Fibroblast of lung (primary cell): ENCODE measurements around the gene MAP6. TPM values are rescaled to one million over a fixed set of nuclear protein-coding genes. Genes with fewer than 3 reads are reported as not detected.

ENCODE experiments used
- DNase-seq, 2 donors: peaks; one replicate each; pipeline versions ENCODE4 v3.0.0 to v3.0.0-alpha.2; 2010; ENCODE audit warnings: low read depth in 2 of 2
- H2AFZ ChIP-seq: 2 replicates; pipeline ENCODE4 v1.5.1; 2012; ENCODE audit warnings: low read length, control low read depth, inconsistent platforms
- H3K27ac ChIP-seq: 2 replicates; pipeline ENCODE4 v1.5.1; 2011; ENCODE audit warnings: low read length, control low read depth; ENCODE audit not compliant: insufficient read depth
- H3K27me3 ChIP-seq: 2 replicates; pipeline ENCODE4 v1.5.1; 2011; ENCODE audit warnings: mild to moderate bottlenecking, low read length; ENCODE audit not compliant: control insufficient read depth, insufficient read depth
- H3K36me3 ChIP-seq: 2 replicates; pipeline ENCODE4 v1.5.1; 2011; ENCODE audit warnings: low read length; ENCODE audit not compliant: control insufficient read depth, insufficient read depth
- H3K4me1 ChIP-seq: 2 replicates; pipeline ENCODE4 v1.5.1; 2011; ENCODE audit warnings: low read length; ENCODE audit not compliant: control insufficient read depth, insufficient read depth; ENCODE audit errors: extremely low read depth
- H3K4me2 ChIP-seq: 2 replicates; pipeline ENCODE4 v1.5.1; 2011; ENCODE audit warnings: low read length, control low read depth; ENCODE audit not compliant: insufficient read depth; ENCODE audit errors: extremely low read depth
- H3K4me3 ChIP-seq, 4 experiments: fragments of 200-600 bp in 1 of 4; sonication (generic) in 1 of 4; replicated peaks in 1 of 4; 2 replicates each; pipeline ENCODE4 v1.5.1; 2011 to 2016; ENCODE audit warnings: low read length in 4 of 4, low read depth in 3 of 4, mild to moderate bottlenecking in 3 of 4, control low read depth in 2 of 4, inconsistent platforms in 1 of 4, mixed read lengths in 1 of 4; ENCODE audit not compliant: insufficient read depth in 1 of 4; ENCODE audit errors: control extremely low read depth in 1 of 4
- H3K79me2 ChIP-seq: 2 replicates; pipeline ENCODE4 v1.5.1; 2012; ENCODE audit warnings: mild to moderate bottlenecking, low read length, inconsistent platforms; ENCODE audit not compliant: control insufficient read depth, insufficient read depth
- H3K9ac ChIP-seq: 2 replicates; pipeline ENCODE4 v1.5.1; 2011; ENCODE audit warnings: mild to moderate bottlenecking, low read length, control low read depth; ENCODE audit not compliant: insufficient read depth
- H3K9me3 ChIP-seq: 2 replicates; pipeline ENCODE4 v1.5.1; 2012; ENCODE audit warnings: low read depth, low read length; ENCODE audit not compliant: control insufficient read depth, insufficient read depth
- H4K20me1 ChIP-seq: 2 replicates; pipeline ENCODE4 v1.5.1; 2011; ENCODE audit warnings: low read length; ENCODE audit not compliant: control insufficient read depth, insufficient read depth; ENCODE audit errors: extremely low read depth
- CTCF ChIP-seq, 2 donors: IDR thresholded peaks in 1 of 2; conservative IDR thresholded peaks in 1 of 2; 1 replicate in 1 of 2; 2 replicates in 1 of 2; pipeline ENCODE4 v1.5.1; 2011 to 2012; ENCODE audit warnings: low read length in 2 of 2, control low read depth in 1 of 2, inconsistent platforms in 1 of 2, low read depth in 1 of 2, mild to moderate bottlenecking in 1 of 2
- EZH2 ChIP-seq: IDR thresholded peaks from 2 replicates; pipeline ENCODE4 v1.5.1; 2012; ENCODE audit warnings: low read length, control low read depth, mild to moderate bottlenecking; ENCODE audit errors: missing control alignments
- polyA plus RNA-seq, 2 donors: library from polyadenylated mRNA; depleted of rRNA in 1 of 2; stranded (reverse) in 1 of 2; unstranded in 1 of 2; fragments of >200 nt; gene quantifications; 2 replicates each; pipeline ENCODE4 v1.2.1, GENCODE V29; 2011 to 2012; ENCODE audit warnings: missing spikeins in 1 of 2
- total RNA-seq: library from RNA; depleted of rRNA; stranded (reverse); fragments of >200 nt; gene quantifications from 2 replicates; pipeline ENCODE4 v1.2.1, GENCODE V29; 2014

Gene MAP6
- total and polyA plus RNA-seq, 2 donors (not counting 1 experiment from before 2014, with no cell fraction given): 0.17 to 1.0 TPM

- Histone ChIP-seq H3K4me2 (no peak overlapping the region), H3K9me3 (no peaks in the 10 kb centered on the region), H3K9ac (no peak overlapping the region), H3K36me3 (no peaks in the 10 kb centered on the region), H3K4me1 (no peaks in the 10 kb centered on the region), H3K4me3 (no peak overlapping the region), H3K79me2 (no peaks in the 10 kb centered on the region), H3K27ac (no peak overlapping the region), H3K27me3 (no peaks in the 10 kb centered on the region), H2AFZ (no peak overlapping the region), H4K20me1 (no peaks in the 10 kb centered on the region)
- TF ChIP-seq EZH2: no peak
- no peak for TF ChIP-seq CTCF (conservative IDR thresholded peaks at IDR 0.05 in 1 of 2, IDR thresholded peaks at IDR 0.05 in 1 of 2; ENCODE audit: low read depth in 1 of 2, low read length in 2 of 2)
- DNase-seq: no peak
These were observed 26.3 kb downstream of the MAP6 start for GRCh38 chr11:75642402-75643113.

- H3K9ac ChIP-seq: no peak overlapping the region
- peak; percentile 61 to 70 for DNase-seq
These were observed 29.1 kb downstream of the MAP6 start for GRCh38 chr11:75639762-75640181.

GRCh38 chr11:75637998-75638397 lies 30.8 kb downstream of the MAP6 start:
- DNase-seq: no peak
- Histone ChIP-seq H3K9me3 (no peaks in the 10 kb centered on the region), H3K4me2 (no peak overlapping the region), H3K4me1 (peaks cover 4% of the 10 kb centered on the region), H3K4me3 (no peak overlapping the region), H3K27me3 (peaks cover 3% of the 10 kb centered on the region), H3K9ac (no peak overlapping the region), H4K20me1 (no peaks in the 10 kb centered on the region), H2AFZ (no peak overlapping the region), H3K36me3 (no peaks in the 10 kb centered on the region), H3K27ac (no peak overlapping the region), H3K79me2 (no peaks in the 10 kb centered on the region)
- no peak for TF ChIP-seq EZH2
- no peak for TF ChIP-seq CTCF (conservative IDR thresholded peaks at IDR 0.05 in 1 of 2, IDR thresholded peaks at IDR 0.05 in 1 of 2; ENCODE audit: low read depth in 1 of 2, low read length in 2 of 2)

More at GRCh38 chr11:75639762-75640181, 29.1 kb downstream of the MAP6 start:
- H3K79me2 ChIP-seq: no peaks in the 10 kb centered on the region
- H3K9me3 ChIP-seq: no peaks in the 10 kb centered on the region
- H3K36me3 ChIP-seq: no peaks in the 10 kb centered on the region
- no peaks in the 10 kb centered on the region for H4K20me1 ChIP-seq
- no peak overlapping the region for H3K27ac ChIP-seq
- TF ChIP-seq EZH2: no peak
- TF ChIP-seq CTCF (conservative IDR thresholded peaks at IDR 0.05 in 1 of 2, IDR thresholded peaks at IDR 0.05 in 1 of 2; ENCODE audit: low read depth in 1 of 2, low read length in 2 of 2): no peak
- no peak overlapping the region for H3K4me3 ChIP-seq
- peak overlapping the region; percentile 52 for H3K4me2 ChIP-seq
- peaks cover 3% of the 10 kb centered on the region for H3K27me3 ChIP-seq
- peaks cover 4% of the 10 kb centered on the region for H3K4me1 ChIP-seq
- H2AFZ ChIP-seq: no peak overlapping the region
